ENCODE data around the gene PIK3CD.

The PIK3CD gene

GRCh38 chr1:9651565-9652378 lies at the start of gene PIK3CD:
TSS of gene PIK3CD (plus strand) at chr1:9651731. CDS start at chr1:9710456, 58,725 bp downstream.
- DNase-seq, result no peak

- DNase-seq, result no peak
Measured at GRCh38 chr1:9601942-9602793, 49.4 kb upstream of the PIK3CD start.

GRCh38 chr1:9602794-9603167 lies 48.8 kb upstream of the PIK3CD start:
- DNase-seq, result no peak

- no peak for DNase-seq
Measured at GRCh38 chr1:9603307-9603706, 48.2 kb upstream of the PIK3CD start.

GRCh38 chr1:9603766-9604753 lies 47.5 kb upstream of the PIK3CD start:
- no peak for DNase-seq

- no peak for DNase-seq
Measured at GRCh38 chr1:9604836-9605235, 46.7 kb upstream of the PIK3CD start.

GRCh38 chr1:9605946-9606455 lies 45.5 kb upstream of the PIK3CD start:
- DNase-seq, result no peak

GRCh38 chr1:9606458-9606857 lies 45.1 kb upstream of the PIK3CD start:
- no peak for DNase-seq

- no peak for DNase-seq
Measured at GRCh38 chr1:9606948-9607347, 44.6 kb upstream of the PIK3CD start.

- no peak for DNase-seq
Measured at GRCh38 chr1:9607352-9607751, 44.2 kb upstream of the PIK3CD start.

- DNase-seq, result no peak
Measured at GRCh38 chr1:9609998-9610397, 41.5 kb upstream of the PIK3CD start.

- no peak for DNase-seq
Measured at GRCh38 chr1:9610548-9610947, 41.0 kb upstream of the PIK3CD start.

GRCh38 chr1:9611716-9612115 lies 39.8 kb upstream of the PIK3CD start:
- no peak for DNase-seq

- DNase-seq, result no peak
Measured at GRCh38 chr1:9612162-9612845, 39.2 kb upstream of the PIK3CD start.

GRCh38 chr1:9612871-9613624 lies 38.5 kb upstream of the PIK3CD start:
- DNase-seq, result no peak

- no peak for DNase-seq
Measured at GRCh38 chr1:9613625-9614299, 37.8 kb upstream of the PIK3CD start.

- no peak for DNase-seq
Measured at GRCh38 chr1:9615316-9616063, 36.0 kb upstream of the PIK3CD start.

GRCh38 chr1:9618909-9619679 lies 32.4 kb upstream of the PIK3CD start:
- DNase-seq, result no peak

- no peak for DNase-seq
Measured at GRCh38 chr1:9621032-9621431, 30.5 kb upstream of the PIK3CD start.

Data from femur (tissue), 1 donor.